SJCRH30 (cell line): Measurements from ENCODE around the gene NAGPA. TPM values are rescaled to one million over a fixed set of nuclear protein-coding genes. Genes with fewer than 3 reads are reported as not detected.

Source experiments
- DNase-seq, 2 experiments: peaks; one replicate each; pipeline ENCODE4 v3.0.0-alpha.2; 2015 to 2020
- H3K27ac ChIP-seq: fragments of 250-450 bp; sonication (Bioruptor Pico); 2 replicates; pipeline ENCODE4 v1.5.1; 2020; ENCODE audit warnings: mild to moderate bottlenecking, moderate library complexity
- H3K27me3 ChIP-seq: fragments of 250-450 bp; sonication (Bioruptor Pico); 2 replicates; pipeline ENCODE4 v1.5.1; 2020; ENCODE audit warnings: mild to moderate bottlenecking, moderate library complexity
- H3K36me3 ChIP-seq: fragments of 250-450 bp; sonication (Bioruptor Pico); 2 replicates; pipeline ENCODE4 v1.5.1; 2020; ENCODE audit warnings: mild to moderate bottlenecking, moderate library complexity
- H3K4me1 ChIP-seq: fragments of 250-450 bp; sonication (Bioruptor Pico); 2 replicates; pipeline ENCODE4 v1.5.1; 2020; ENCODE audit warnings: mild to moderate bottlenecking, moderate library complexity
- H3K4me3 ChIP-seq: fragments of 250-450 bp; sonication (Bioruptor Pico); 2 replicates; pipeline ENCODE4 v1.5.1; 2020; ENCODE audit warnings: mild to moderate bottlenecking, moderate library complexity
- H3K9me3 ChIP-seq: fragments of 250-450 bp; sonication (Bioruptor Pico); replicated peaks from 2 replicates; pipeline ENCODE4 v1.5.1; 2020; ENCODE audit warnings: mild to moderate bottlenecking, moderate library complexity
- total RNA-seq: library from RNA; depleted of rRNA; stranded (reverse); fragments of >200 nt; shearing (Covaris generic); gene quantifications from 2 replicates; pipeline ENCODE4 v1.2.3, GENCODE V29; 2014

NAGPA gene
- total RNA-seq, 1 experiment from 2014 or later: 6.4 TPM

GRCh38 chr16:5044011-5044540, 10.3 kb upstream of the NAGPA start:
- DNase-seq: no peak

GRCh38 chr16:5042574-5043171, 8.9 kb upstream of the NAGPA start:
- DNase-seq: no peak
- Histone ChIP-seq H3K4me3 (no peak overlapping the region), H3K4me1 (no peaks in the 10 kb centered on the region), H3K27me3 (peaks cover 7% of the 10 kb centered on the region; the same call in 1 of the 2 replicates), H3K27ac (no peak overlapping the region), H3K9me3 (no peaks in the 10 kb centered on the region), H3K36me3 (no peaks in the 10 kb centered on the region)

More at GRCh38 chr16:5044011-5044540, 10.3 kb upstream of the NAGPA start:
- no peaks in the 10 kb centered on the region for H3K36me3 ChIP-seq
- no peaks in the 10 kb centered on the region for H3K9me3 ChIP-seq
- no peaks in the 10 kb centered on the region for H3K4me1 ChIP-seq
- peaks cover 7% of the 10 kb centered on the region; the same call in 1 of the 2 replicates for H3K27me3 ChIP-seq
- no peak overlapping the region for H3K4me3 ChIP-seq
- no peak overlapping the region for H3K27ac ChIP-seq

GRCh38 chr16:5041600-5042133, 7.9 kb upstream of the NAGPA start:
- Histone ChIP-seq H3K4me3 (no peak overlapping the region), H3K4me1 (no peaks in the 10 kb centered on the region), H3K27me3 (peaks cover 7% of the 10 kb centered on the region; the same call in 1 of the 2 replicates), H3K27ac (no peak overlapping the region), H3K9me3 (no peaks in the 10 kb centered on the region), H3K36me3 (no peaks in the 10 kb centered on the region)
- peak in 1 of 2 experiments; percentile 11 for DNase-seq

- H3K36me3 ChIP-seq: no peaks in the 10 kb centered on the region
- no peak overlapping the region for H3K4me3 ChIP-seq
- H3K4me1 ChIP-seq: no peaks in the 10 kb centered on the region
- no peaks in the 10 kb centered on the region for H3K9me3 ChIP-seq
- H3K27me3 ChIP-seq: peaks cover 7% of the 10 kb centered on the region; the same call in 1 of the 2 replicates
- H3K27ac ChIP-seq: no peak overlapping the region
- DNase-seq: no peak
Measured at GRCh38 chr16:5040451-5040850, 6.7 kb upstream of the NAGPA start.

- Histone ChIP-seq H3K27ac (no peak overlapping the region), H3K4me1 (no peaks in the 10 kb centered on the region), H3K9me3 (no peaks in the 10 kb centered on the region), H3K36me3 (no peaks in the 10 kb centered on the region), H3K4me3 (no peak overlapping the region), H3K27me3 (peaks cover 7% of the 10 kb centered on the region; the same call in 1 of the 2 replicates)
- DNase-seq: no peak
Measured at GRCh38 chr16:5036228-5037156, 2.8 kb upstream of the NAGPA start.

- no peak for DNase-seq
- Histone ChIP-seq H3K4me1 (no peaks in the 10 kb centered on the region), H3K27me3 (peaks cover 3% of the 10 kb centered on the region; the same call in 1 of the 2 replicates), H3K9me3 (no peaks in the 10 kb centered on the region), H3K4me3 (no peak overlapping the region), H3K36me3 (no peaks in the 10 kb centered on the region), H3K27ac (no peak overlapping the region)
Measured at GRCh38 chr16:5035909-5036227, 2.1 kb upstream of the NAGPA start.

GRCh38 chr16:5034167-5034523, 410 bp upstream of the NAGPA start:
- no peaks in the 10 kb centered on the region for H3K4me1 ChIP-seq
- no peaks in the 10 kb centered on the region for H3K27me3 ChIP-seq
- no peak for DNase-seq
- H3K4me3 ChIP-seq: peak overlapping the region; percentile 80
- H3K9me3 ChIP-seq: no peaks in the 10 kb centered on the region
- H3K27ac ChIP-seq: no peak overlapping the region
- H3K36me3 ChIP-seq: no peaks in the 10 kb centered on the region

GRCh38 chr16:5032748-5033167, 977 bp downstream of the NAGPA start:
- Histone ChIP-seq H3K4me1 (no peaks in the 10 kb centered on the region), H3K4me3 (peak overlapping the region; percentile 80), H3K27ac (no peak overlapping the region), H3K36me3 (no peaks in the 10 kb centered on the region), H3K9me3 (no peaks in the 10 kb centered on the region), H3K27me3 (no peaks in the 10 kb centered on the region)
- DNase-seq: no peak

GRCh38 chr16:5031601-5032000, 2.1 kb downstream of the NAGPA start:
- no peaks in the 10 kb centered on the region for H3K4me1 ChIP-seq
- H3K36me3 ChIP-seq: no peaks in the 10 kb centered on the region
- no peaks in the 10 kb centered on the region for H3K27me3 ChIP-seq
- H3K27ac ChIP-seq: no peak overlapping the region
- no peak for DNase-seq
- no peak overlapping the region for H3K4me3 ChIP-seq
- no peaks in the 10 kb centered on the region for H3K9me3 ChIP-seq

GRCh38 chr16:5030251-5030870, 3.4 kb downstream of the NAGPA start:
- DNase-seq: no peak
- H3K36me3 ChIP-seq: no peaks in the 10 kb centered on the region
- no peaks in the 10 kb centered on the region for H3K27me3 ChIP-seq
- H3K9me3 ChIP-seq: no peaks in the 10 kb centered on the region
- no peak overlapping the region for H3K27ac ChIP-seq
- no peaks in the 10 kb centered on the region for H3K4me1 ChIP-seq
- H3K4me3 ChIP-seq: no peak overlapping the region

GRCh38 chr16:5028950-5029475, 4.7 kb downstream of the NAGPA start:
- Histone ChIP-seq H3K27ac (no peak overlapping the region), H3K27me3 (no peaks in the 10 kb centered on the region), H3K9me3 (no peaks in the 10 kb centered on the region), H3K4me1 (no peaks in the 10 kb centered on the region), H3K4me3 (no peak overlapping the region), H3K36me3 (no peaks in the 10 kb centered on the region)
- DNase-seq: no peak

GRCh38 chr16:5027575-5028235, 6.0 kb downstream of the NAGPA start:
- no peaks in the 10 kb centered on the region for H3K9me3 ChIP-seq
- H3K4me3 ChIP-seq: no peak overlapping the region
- no peaks in the 10 kb centered on the region for H3K36me3 ChIP-seq

GRCh38 chr16:5027086-5027485, 6.6 kb downstream of the NAGPA start:
- no peaks in the 10 kb centered on the region for H3K9me3 ChIP-seq
- H3K36me3 ChIP-seq: no peaks in the 10 kb centered on the region
- H3K4me3 ChIP-seq: no peak overlapping the region
- DNase-seq: no peak
- no peak overlapping the region for H3K27ac ChIP-seq
- no peaks in the 10 kb centered on the region for H3K27me3 ChIP-seq
- H3K4me1 ChIP-seq: no peaks in the 10 kb centered on the region

More at GRCh38 chr16:5027575-5028235, 6.0 kb downstream of the NAGPA start:
- no peak for DNase-seq
- H3K27me3 ChIP-seq: no peaks in the 10 kb centered on the region
- H3K4me1 ChIP-seq: no peaks in the 10 kb centered on the region
- no peak overlapping the region for H3K27ac ChIP-seq

- H3K27me3 ChIP-seq: no peaks in the 10 kb centered on the region
- H3K4me3 ChIP-seq: no peak overlapping the region
- no peaks in the 10 kb centered on the region for H3K9me3 ChIP-seq
- no peak overlapping the region for H3K27ac ChIP-seq
- H3K4me1 ChIP-seq: no peaks in the 10 kb centered on the region
- DNase-seq: no peak
- H3K36me3 ChIP-seq: no peaks in the 10 kb centered on the region
Measured at GRCh38 chr16:5026664-5027063, 7.1 kb downstream of the NAGPA start.
